IPS DF 19.7 (cell line): ENCODE results near the gene QRICH2.
"Not testable (repeated sequence)": the region's sequence is repeated elsewhere in the genome, so short reads cannot be mapped to it uniquely, and the experiment has no call there.

Experiments used
- DNase-seq: peaks from one replicate; pipeline ENCODE4 v3.0.0-alpha.2; 2013; ENCODE audit warnings: low read depth, low spot score

The QRICH2 gene

DNA sequence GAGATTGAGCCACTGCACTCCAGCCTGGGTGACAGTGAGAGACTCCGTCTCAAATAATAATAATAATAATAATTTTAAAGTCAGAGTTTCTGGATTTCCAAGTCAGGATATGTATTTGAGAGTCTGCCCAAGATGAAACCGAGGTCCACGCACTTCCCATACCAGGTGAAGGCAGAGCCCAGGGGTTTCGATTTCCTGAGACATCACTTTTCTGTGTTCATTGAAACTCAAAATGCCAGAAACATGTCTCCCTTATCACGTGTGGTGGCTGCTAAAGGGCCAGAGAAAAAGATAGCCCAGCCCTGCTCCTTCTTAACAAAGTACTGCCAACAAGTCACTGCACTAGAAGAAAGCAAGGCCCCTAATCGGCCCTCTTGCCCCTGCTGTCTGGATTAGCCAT, 57.9 kb downstream of the QRICH2 start:
- no peak for DNase-seq

DNA sequence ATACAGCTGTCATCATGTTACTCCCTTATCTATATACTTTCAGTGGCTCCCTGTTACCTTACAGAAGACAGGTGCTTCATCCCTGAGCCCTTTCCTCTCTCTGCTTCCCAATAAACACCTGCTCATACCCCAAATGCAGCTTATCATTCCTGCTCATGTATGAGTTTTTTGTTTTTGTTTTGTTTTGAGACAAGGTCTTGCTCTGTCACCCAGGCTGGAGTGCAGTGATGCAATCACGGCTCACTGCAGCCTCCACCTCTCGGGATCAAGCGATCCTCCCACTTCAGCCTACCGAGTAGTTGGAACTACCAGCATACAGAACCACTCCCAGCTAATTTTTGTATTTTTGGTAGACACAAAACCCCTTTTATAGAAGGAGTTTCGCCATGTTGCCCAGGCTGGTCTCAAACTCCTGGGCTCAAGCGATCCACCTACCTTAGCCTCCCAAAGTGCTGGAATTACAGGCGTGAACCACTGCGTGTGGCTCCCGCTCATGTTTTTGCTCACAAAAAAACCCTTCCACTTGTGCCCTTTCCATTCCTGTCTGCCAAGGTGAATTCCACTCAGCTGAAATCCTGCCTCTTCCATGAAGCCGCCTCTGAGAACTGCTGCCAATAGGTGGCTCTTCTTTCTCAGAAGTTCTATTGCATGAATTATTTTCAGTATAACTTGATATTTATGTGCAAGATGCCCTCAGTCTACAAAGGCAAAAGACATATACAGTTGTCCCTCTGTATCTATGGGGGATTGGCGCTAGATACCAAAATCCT, 59.9 kb downstream of the QRICH2 start:
- no peak for DNase-seq

DNA sequence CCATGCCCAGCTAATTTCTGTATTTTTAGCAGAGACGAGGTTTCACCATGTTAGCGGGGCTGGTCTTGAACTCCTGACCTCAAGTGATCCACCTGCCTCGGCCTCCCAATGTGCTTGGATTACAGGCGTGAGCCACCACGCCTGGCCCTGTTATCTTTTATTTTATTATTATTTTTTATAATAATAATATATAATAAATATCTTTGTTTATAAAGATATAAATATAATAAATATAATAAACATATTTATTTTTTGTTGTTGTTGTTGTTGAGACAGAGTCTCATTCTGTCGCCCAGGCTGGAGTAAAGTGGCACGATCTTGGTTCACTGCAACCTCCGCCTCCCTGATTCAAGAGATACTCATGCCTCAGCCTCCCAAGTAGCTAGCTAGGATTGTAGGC, 60.8 kb downstream of the QRICH2 start:
- DNase-seq, result no peak

DNA sequence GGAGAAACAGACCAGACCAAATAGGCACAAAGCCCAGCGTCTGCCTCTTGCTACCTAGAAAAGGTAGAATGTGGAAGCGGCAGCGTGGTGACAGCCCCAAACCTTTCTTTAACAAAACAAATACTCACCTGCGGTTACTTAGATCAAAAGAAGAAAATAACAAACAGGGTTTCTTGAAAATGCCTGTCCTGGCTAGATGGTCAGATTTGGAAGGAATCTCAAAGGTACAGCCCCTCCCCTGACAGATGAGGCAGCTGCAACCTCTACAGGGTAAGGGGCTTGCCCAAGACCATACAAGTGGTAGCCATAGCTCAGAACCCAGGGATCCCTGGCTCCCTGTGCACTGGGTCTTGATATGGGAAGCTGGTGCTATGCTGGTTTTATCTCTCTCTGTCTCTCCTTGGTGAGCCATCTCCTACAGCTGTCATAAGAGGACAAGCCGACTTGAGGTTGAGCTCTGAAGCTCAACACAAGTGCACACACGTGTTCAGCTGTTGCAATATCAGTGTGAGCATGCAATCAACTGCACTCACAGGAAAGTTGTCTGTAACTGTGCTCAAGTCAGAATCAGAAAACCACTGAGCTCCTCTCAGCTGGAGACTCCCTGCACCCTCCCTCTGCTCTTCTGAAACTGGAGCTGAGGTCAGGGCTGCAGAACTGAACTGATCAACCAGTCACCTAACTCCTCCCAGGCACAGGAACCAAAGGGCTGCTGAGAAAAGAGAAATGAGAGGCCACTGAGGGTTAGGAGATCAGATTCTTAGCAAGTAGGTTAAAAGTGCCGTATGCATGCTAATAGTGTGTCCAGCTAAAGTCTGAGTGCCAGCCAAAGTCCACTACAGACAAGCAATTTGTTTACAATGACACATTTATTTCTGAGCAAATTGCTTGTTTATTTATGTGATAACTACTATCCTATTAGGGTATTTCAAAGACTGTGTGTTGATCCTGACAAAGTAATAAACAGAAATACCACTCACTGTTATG, 61.7 kb downstream of the QRICH2 start:
- DNase-seq, result no peak

DNA sequence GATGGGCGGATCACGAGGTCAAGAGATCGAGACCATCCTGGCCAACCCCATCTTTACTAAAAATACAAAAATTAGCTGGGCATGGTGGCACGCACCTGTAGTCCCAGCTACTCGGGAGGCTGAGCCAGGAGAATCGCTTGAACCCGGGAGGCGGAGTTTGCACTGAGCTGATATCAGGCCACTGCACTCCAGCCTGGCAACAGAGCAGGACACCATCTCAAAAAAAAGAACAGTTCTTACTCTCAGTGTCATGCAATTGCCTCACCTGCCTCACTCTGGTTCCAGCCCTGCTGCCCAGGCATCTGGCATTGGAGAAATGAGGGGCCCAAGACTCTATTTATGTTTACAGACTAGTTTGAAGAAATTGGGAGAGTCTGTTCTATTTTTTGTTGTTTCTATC, 63.4 kb downstream of the QRICH2 start:
- not testable (repeated sequence) for DNase-seq

DNA sequence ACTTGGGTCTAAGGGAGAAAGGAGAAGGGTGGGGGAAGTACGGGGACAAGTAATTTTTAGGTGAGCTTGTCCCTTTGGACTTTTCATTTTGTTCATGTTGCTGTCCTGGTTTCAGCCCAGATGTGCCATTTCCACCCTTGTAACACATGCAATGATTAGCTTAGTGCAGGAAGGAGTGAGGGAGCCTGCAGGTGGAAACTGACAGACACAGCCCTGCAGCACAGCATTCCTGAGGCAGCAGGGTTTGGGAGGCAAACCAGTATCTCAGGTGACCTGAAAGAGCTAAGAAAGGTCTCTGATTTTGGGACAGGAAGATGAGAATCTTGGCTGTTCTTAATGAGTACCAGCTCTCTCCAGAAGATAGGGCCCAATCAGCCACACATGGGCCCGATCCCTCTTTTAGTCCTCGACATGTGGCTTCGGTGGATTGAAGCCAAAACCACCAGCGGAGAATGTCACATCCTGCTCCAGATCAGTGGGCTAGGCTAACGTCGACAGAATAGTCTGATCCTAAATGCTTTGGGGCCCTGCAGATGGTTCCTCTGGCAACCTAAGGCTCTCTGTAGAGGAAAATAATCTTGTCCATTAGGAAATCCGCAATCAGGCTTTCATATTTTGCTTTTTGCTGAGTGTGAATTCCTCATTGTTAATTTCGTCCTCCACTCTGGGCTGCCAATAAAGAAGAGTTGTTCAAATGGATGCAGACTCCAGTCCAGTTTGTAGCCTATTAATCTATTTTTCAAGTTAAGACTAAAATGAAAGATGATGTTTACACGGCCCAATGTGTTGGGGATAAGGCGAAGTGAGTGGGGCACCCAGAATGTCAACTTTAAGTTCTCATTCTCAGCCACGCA, 64.0 kb downstream of the QRICH2 start:
- DNase-seq, result no peak

DNA sequence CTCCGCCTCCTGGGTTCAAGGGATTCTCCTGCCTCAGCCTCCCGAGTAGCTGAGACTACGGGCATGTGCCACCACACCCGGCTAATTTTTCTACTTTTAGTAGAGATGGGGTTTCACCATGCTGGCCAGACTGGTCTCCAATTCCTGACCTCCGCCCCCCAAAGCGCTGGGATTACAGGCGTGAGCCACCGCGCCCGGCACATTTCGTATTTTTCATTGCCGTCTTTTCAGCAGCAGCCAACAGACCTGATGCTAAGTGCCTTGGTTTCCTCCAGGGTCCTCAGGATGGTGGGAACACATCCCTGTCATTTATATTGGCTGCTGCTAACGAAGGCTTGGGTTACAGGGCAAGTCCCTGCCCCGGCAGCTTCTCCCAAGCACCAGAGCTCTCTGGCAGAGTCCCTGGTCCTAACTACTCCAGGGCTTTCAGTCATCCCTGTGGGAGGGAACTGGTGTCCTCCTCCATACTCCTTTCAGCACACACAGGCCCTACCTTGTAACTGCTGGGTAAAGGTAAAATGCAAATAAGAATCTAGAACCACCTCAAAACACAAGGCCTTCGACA, 66.3 kb downstream of the QRICH2 start:
- DNase-seq, result no peak

DNA sequence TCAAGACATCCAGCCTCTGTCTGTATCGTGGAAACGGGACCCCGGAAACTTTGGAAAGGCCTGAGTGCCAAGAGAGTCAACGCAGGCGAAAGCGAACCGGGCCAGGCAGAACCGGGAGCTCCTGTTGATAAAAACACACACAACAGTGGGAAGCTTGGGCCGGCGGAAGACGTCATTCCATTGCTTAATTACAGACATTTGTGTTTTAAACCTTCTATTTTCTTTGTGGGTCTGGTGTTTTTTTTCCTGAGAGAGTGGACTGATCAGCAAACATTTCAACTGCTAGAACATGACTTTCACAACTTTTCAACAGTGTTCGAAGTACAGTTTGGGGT, 66.9 kb downstream of the QRICH2 start:
- DNase-seq, result no peak

DNA sequence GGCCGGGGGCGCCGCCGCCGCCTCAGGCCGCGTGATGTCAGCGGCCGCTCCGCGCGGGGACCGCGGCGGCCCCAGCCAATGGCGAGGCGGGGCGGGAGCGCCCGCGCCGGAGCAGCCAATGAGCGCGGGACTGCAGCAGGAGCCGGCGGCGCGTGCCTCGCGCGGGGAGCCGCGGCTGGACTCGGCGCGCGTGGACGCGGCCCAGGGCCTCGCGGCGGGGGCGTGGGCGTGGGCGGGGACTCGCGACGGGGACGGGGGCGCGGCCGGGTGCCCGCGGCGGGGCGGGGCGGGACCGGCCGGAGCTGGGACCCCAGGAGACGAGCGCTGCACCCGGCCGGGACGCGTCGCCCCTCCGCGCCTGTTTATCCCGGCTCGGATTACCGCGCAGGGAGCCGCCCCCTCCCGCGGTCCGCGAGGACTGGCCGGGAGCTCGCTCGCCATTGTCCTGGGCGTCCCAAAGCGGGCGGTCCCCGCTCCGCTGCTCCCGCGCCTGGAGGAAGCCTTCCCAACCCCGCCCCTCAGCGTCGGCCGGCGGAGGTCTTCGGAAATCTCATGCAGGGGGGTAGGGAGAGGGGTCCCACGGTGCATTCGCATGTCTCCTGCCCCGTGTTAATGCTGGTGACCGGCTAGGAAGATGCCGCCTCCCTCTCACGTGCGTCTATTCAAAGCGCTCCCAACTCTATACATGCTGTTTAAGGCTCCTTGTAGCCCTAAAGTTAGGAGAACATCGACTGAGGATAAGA, 67.4 kb downstream of the QRICH2 start, which contains the start of gene RNF157:
RNF157 (minus strand) TSS at position 33 of the 743 bp plus-strand sequence. CDS start 253 bp downstream, outside the sequence.
- DNase-seq, result no peak

DNA sequence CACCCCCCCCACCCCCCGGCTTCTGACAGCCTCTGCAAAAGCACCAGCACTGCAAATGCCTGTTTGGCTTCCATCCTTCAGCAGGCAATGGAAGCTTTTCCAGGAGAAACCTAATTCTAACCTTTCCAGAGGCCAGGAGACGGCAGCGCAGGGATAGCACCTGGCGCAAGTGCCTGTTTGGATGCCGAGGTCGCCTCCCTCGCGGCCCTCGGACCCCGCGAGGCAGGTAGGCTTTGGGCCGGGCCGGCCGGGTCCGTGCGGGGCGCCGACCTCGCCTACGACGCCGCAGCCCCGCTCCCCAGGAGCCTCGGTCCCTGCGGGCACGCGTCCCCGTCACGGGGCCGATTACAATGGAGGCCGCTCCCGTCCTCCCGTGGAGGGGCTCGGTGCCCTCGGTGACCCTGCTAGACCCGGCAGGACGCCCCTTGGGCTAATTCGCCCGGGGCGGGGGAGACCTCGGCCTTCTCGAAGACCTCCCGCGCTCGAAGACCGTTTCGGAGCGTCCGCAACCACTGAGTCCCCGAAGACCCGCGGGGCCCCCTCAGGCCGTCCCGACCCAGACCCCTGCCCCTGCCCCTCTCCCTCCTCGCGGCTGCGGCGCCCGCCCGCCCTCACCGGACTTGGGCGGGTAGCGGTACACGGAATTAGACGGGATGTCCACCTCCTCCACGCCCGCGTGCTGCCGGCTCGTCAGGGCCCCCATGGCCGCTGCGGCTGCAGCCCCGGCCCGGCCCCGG, 68.4 kb downstream of the QRICH2 start:
- DNase-seq, result no peak

DNA sequence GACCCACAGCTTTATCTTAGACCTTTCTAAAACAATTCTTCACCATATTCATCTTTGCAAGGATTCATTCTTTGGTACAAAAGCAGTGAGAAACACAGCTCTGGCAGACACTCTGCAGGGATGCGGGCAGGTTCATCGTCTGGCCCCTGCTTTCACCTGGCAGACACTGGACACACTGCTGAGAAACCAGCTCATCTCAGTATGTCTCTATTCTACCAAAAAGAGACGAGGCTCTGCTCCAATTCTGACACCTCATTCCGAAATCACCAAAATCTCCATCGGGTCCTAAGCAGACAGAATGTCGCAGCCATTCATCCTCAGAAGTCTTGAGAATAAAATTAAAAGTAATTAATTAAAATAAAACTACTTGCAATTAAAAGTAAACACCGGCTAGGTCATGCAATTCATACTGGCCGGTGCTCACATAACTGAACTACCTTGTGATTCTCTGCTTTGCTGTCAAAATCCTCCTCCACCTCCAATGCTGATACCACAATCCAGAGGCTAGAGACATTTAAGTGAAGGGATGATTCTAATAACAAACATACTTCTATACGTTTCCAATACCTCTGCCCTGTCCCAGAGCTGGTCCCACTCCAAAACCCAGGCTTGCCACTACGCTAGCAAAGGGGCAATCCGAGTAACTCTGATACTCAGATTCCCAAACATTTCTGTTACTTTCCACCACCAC, 69.1 kb downstream of the QRICH2 start:
- no peak for DNase-seq

DNA sequence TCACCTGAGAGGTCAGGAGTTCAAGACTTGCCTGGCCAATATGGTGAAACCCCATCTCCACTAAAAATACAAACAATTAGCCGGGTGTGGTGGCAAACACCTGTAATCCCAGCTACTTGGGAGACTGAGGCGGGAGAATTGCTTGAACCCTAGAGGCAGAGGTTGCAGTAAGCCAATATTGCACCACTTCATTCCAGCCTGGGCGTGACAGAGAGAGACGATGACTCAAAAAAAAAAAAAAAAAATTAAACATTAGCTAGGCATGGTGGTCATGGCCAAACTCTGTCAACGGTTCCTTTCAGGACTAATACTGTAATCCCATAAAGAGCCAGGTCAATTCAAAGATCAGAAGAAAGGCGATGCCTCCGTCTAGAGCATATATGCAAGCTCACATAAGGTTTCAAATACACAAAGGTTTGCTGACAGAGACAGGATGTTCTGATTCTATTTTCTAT, 70.2 kb downstream of the QRICH2 start:
- DNase-seq, result no peak

DNA sequence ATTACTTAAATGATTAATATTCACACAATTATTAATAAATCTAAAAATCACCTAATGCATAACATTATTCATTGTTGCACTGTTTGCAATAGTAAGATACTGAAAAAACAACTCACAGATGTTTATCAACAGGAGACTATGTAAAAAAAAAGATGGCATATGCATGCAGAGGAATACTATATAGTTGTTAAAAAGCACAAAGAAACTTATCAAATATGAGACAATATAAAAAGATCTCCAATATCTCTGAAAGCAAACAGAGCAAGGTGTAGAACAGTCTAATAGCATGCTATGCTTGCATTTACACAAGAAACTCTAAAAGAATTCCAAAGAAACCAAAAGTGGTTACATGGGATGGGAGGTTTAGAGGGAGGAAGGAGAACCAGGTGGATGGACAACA, 71.5 kb downstream of the QRICH2 start:
- no peak for DNase-seq

DNA sequence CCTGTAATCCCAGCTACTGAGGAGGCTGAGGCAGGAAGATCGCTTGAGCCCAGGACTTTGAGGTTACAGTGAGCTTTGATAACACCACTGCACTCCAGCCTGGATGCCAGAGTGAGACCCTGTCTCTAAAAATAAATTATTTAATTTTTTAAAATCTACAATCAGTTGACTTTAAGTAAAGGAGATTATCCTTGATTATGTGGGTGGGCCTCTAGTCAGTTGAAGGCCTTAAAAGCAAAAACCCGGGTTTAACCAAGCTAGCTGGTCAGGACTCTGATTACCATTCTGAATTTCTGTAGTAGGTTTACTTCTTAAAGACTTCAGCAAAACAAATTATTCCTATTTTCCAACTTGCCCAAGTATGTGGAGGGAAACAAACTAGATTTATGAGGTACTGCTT, 72.2 kb downstream of the QRICH2 start:
- no peak for DNase-seq

DNA sequence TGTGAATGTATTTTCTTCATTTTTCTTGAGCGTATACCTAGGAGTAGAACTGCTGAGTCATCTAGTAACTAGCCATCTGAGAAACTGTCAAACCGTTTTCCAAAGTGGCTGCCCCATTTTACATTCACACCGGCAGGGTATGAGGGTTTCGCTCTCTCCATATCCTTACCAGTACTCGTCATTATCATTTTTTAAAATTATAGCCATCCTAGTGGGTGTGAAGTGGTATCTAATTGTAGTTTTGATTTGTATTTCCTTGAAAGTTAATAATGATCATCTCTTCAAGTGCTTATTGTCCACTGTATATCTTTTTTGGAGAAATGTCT, 73.8 kb downstream of the QRICH2 start:
- no peak for DNase-seq

DNA sequence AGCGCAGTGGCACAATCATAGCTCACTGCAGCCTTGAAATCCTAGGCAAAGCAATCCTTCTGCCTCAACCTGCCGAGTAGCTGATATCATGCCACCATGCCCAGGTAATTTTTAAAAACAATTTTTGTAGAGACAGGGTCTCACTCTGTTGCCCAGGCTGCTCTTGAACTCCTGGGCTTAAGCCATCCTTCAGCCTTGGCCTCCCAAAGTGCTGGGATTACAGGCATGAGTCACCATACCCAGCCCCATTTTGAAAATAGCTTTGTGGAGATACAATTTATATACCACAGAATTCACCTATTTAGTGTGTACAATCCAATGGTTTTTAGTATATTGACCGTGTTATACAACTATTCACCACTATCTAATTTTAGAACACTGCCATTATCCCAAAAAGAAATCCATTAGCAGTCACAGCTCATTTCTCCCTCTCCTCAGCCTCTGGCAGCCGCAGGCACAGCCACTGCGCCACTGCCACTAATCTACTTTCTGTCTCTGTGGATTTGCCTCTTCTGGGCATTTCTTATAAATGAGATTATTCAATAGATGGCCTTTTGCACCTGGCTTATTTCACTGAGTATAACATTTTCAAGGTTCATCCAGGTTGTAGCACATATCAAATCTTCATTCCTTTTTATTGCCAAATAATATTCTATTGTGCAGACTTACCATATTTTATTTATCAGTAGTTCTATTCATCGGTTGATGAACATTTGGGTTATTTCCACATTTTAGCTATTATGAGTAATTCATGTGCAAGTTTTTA, 74.3 kb downstream of the QRICH2 start:
- no peak for DNase-seq

DNA sequence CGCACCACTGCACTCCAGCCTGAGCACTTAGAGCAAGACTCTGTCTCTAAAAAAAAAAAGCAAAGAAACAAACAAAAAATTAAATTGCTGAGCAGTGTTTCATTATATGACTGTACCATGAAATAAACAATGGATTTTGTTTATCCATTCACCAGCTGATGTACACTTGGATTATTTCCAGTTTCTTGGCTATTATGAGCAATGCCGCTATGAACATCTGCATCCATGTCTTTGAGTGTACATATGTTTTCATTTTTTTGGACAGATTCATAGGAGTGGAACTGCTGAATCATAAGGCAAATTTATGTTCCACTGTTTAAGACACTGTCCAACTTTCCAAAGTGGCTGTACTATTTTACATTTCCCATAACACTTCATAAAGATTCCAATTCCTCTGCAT, 75.7 kb downstream of the QRICH2 start:
- DNase-seq, result no peak

DNA sequence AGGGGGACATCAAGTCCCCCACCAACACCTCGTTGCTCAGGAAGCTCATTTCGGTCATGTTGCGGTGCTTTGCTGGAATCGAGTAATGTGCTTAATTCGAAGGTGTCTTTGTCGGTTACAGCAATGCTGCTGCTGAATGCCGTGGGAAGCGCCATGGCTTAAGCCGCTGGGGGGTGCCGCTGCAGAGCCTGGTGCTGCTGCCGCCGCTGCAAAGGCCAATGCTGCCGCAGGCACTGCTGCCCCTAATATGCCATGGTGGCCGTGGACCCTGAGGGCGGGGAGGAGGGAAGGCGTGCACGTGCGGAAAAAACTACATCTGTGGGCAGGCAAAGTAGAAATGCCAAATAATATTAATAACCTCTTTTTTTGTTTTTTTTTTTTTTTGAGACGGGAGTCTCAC, 81.3 kb downstream of the QRICH2 start:
- DNase-seq, result not testable (repeated sequence)
